GM23338 (cell line): ENCODE data around the gene ANKRD11.

Source experiments
- CREB1 ChIP-seq: fragments of 250-450 bp; sonication (Bioruptor Pico); IDR thresholded peaks from 2 replicates; pipeline ENCODE4 v1.5.0; 2020; ENCODE audit warnings: low read depth, mild to moderate bottlenecking, moderate library complexity
- CTCF ChIP-seq, 2 experiments: fragments of 200-600 bp in 1 of 2; sonication (generic) in 1 of 2; conservative IDR thresholded peaks; 2 replicates each; pipeline versions ENCODE4 v1.5.1 to v1.6.1; 2016 to 2017; ENCODE audit warnings: antibody characterized with exemption in 2 of 2, low read depth in 2 of 2, mild to moderate bottlenecking in 2 of 2, moderate library complexity in 1 of 2
- ETS1 ChIP-seq: IDR thresholded peaks from 2 replicates; pipeline ENCODE4 v1.6.1; 2016; ENCODE audit warnings: antibody characterized with exemption
- EZH2 ChIP-seq: fragments of 200-600 bp; sonication (generic); IDR thresholded peaks from one replicate; pipeline ENCODE4 v1.8.0; 2017; ENCODE audit warnings: antibody characterized with exemption, mild to moderate bottlenecking, low read depth; ENCODE audit not compliant: unreplicated experiment
- EZH2phosphoT487 ChIP-seq: fragments of 200-600 bp; sonication (generic); IDR thresholded peaks from one replicate; pipeline ENCODE4 v1.8.1; 2018; ENCODE audit warnings: antibody characterized with exemption; ENCODE audit not compliant: unreplicated experiment
- JUNB ChIP-seq: IDR thresholded peaks from one replicate; pipeline ENCODE4 v1.6.1; 2016; ENCODE audit warnings: antibody characterized with exemption; ENCODE audit not compliant: unreplicated experiment
- NANOG ChIP-seq: IDR thresholded peaks from 2 replicates; pipeline ENCODE4 v1.6.1; 2016; ENCODE audit warnings: antibody characterized with exemption, borderline replicate concordance
- POLR2AphosphoS5 ChIP-seq: IDR thresholded peaks from 2 replicates; pipeline ENCODE4 v1.6.1; 2016; ENCODE audit warnings: antibody characterized with exemption, low read depth
- REST ChIP-seq: IDR thresholded peaks from one replicate; pipeline ENCODE4 v1.6.1; 2018; ENCODE audit warnings: antibody characterized with exemption; ENCODE audit not compliant: unreplicated experiment
- ZNF114 ChIP-seq: fragments of 250-450 bp; sonication (Bioruptor Pico); IDR thresholded peaks from 2 replicates; pipeline ENCODE4 v1.5.0; 2020; ENCODE audit warnings: mild to moderate bottlenecking, moderate library complexity
- ZNF331 ChIP-seq: fragments of 250-450 bp; sonication (Bioruptor Pico); IDR thresholded peaks from 2 replicates; pipeline ENCODE4 v1.5.0; 2020; ENCODE audit warnings: low read depth, mild to moderate bottlenecking, moderate library complexity
- ZNF462 ChIP-seq: fragments of 250-450 bp; sonication (Bioruptor Pico); IDR thresholded peaks from 2 replicates; pipeline ENCODE4 v1.5.0; 2020; ENCODE audit warnings: mild to moderate bottlenecking, moderate library complexity

- TF ChIP-seq ZNF331 (CRISPR knock-in tag) (no peak), CTCF (conservative IDR thresholded peaks at IDR 0.05; ENCODE audit: low read depth in 2 of 2) (no peak), EZH2phosphoT487 (no peak), EZH2 (no peak), REST (no peak), POLR2AphosphoS5 (no peak), CREB1 (CRISPR knock-in tag) (no peak), JUNB (no peak), ETS1 (no peak), NANOG (no peak), ZNF114 (CRISPR knock-in tag) (no peak), ZNF462 (CRISPR knock-in tag) (no peak)
Measured at GRCh38 chr16:89437251-89437987, 52.9 kb downstream of the ANKRD11 start.
